Stimulated activated CD8-positive, alpha-beta memory T cell treated with anti-CD3 and anti-CD28 coated beads, Interleukin-4, amount 100 ng/mL, for 48 hours (primary cell): ENCODE data around the gene EFCAB11.

ENCODE experiments used
- DNase-seq: peaks from one replicate; pipeline ENCODE4 v3.0.0-alpha.2; 2020

Gene EFCAB11

GRCh38 chr14:89807151-89807550 is 147.4 kb downstream of the EFCAB11 start:
- no peak for DNase-seq

- no peak for DNase-seq
Measured at GRCh38 chr14:89806451-89806850, 148.1 kb downstream of the EFCAB11 start.

- DNase-seq = no peak
Measured at GRCh38 chr14:89805501-89805900, 149.0 kb downstream of the EFCAB11 start.

- DNase-seq = no peak
Measured at GRCh38 chr14:89803542-89803941, 151.0 kb downstream of the EFCAB11 start.

- no peak for DNase-seq
Measured at GRCh38 chr14:89801136-89801535, 153.4 kb downstream of the EFCAB11 start.

GRCh38 chr14:89798212-89798773 is 156.2 kb downstream of the EFCAB11 start:
- no peak for DNase-seq

- no peak for DNase-seq
Measured at GRCh38 chr14:89797148-89797547, 157.4 kb downstream of the EFCAB11 start.

GRCh38 chr14:89794096-89794495 is 160.4 kb downstream of the EFCAB11 start:
- DNase-seq = no peak

GRCh38 chr14:89793367-89793716 is 161.2 kb downstream of the EFCAB11 start:
- DNase-seq = no peak

GRCh38 chr14:89792489-89793366 is 161.8 kb downstream of the EFCAB11 start:
- DNase-seq = no peak

- no peak for DNase-seq
Measured at GRCh38 chr14:89787525-89787924, 167.0 kb downstream of the EFCAB11 start.

- DNase-seq = no peak
Measured at GRCh38 chr14:89781046-89781445, 173.5 kb downstream of the EFCAB11 start.

- DNase-seq = no peak
Measured at GRCh38 chr14:89779707-89780106, 174.8 kb downstream of the EFCAB11 start.

GRCh38 chr14:89775946-89776345 is 178.6 kb downstream of the EFCAB11 start:
- no peak for DNase-seq

- DNase-seq = no peak
Measured at GRCh38 chr14:89775151-89775550, 179.4 kb downstream of the EFCAB11 start.

GRCh38 chr14:89773644-89774316 is 180.8 kb downstream of the EFCAB11 start:
- peak; percentile 71 for DNase-seq

GRCh38 chr14:89773151-89773550 is 181.4 kb downstream of the EFCAB11 start:
- no peak for DNase-seq

GRCh38 chr14:89771251-89771650 is 183.3 kb downstream of the EFCAB11 start:
- DNase-seq = no peak

GRCh38 chr14:89767861-89768268 is 186.7 kb downstream of the EFCAB11 start:
- peak; percentile 67 for DNase-seq

- DNase-seq = no peak
Measured at GRCh38 chr14:89767131-89767530, 187.4 kb downstream of the EFCAB11 start.

GRCh38 chr14:89765346-89765745 is 189.2 kb downstream of the EFCAB11 start:
- DNase-seq = no peak

- no peak for DNase-seq
Measured at GRCh38 chr14:89760086-89760485, 194.4 kb downstream of the EFCAB11 start.

- no peak for DNase-seq
Measured at GRCh38 chr14:89757313-89757939, 197.1 kb downstream of the EFCAB11 start.

GRCh38 chr14:89755816-89756215 is 198.7 kb downstream of the EFCAB11 start:
- no peak for DNase-seq
